HepG2 (cell line): ENCODE results near the gene SLC22A14. TPM values are rescaled to one million over a fixed set of nuclear protein-coding genes. Genes with fewer than 3 reads are reported as not detected.

ENCODE experiments used
- DNMT3B ChIP-seq: conservative IDR thresholded peaks from 2 replicates; pipeline ENCODE4 v1.6.1; 2016; ENCODE audit warnings: missing biosample characterization, control low read depth
- GATAD2A ChIP-seq: IDR thresholded peaks from 2 replicates; pipeline ENCODE4 v1.6.1; 2016
- GTF3A ChIP-seq: sonication (generic); formaldehyde crosslinking; conservative IDR thresholded peaks from 2 replicates; pipeline ENCODE4 v1.4.0; 2020; ENCODE audit warnings: mild to moderate bottlenecking, missing genetic modification reagents
- HIC2 ChIP-seq: sonication (generic); formaldehyde crosslinking; IDR thresholded peaks from 2 replicates; pipeline ENCODE4 v1.9.0; 2022; ENCODE audit warnings: low read depth, missing genetic modification reagents
- ISL2 ChIP-seq: sonication (generic); formaldehyde crosslinking; IDR thresholded peaks from 2 replicates; pipeline ENCODE4 v1.5.0; 2020; ENCODE audit warnings: missing genetic modification reagents
- MAFF ChIP-seq: IDR thresholded peaks from 2 replicates; pipeline ENCODE4 v1.6.1; 2011; ENCODE audit warnings: low read depth, low read length, improper control_type of control experiment
- MTA1 ChIP-seq: sonication (generic); formaldehyde crosslinking; IDR thresholded peaks from 2 replicates; pipeline ENCODE4 v1.4.0; 2020; ENCODE audit warnings: missing genetic modification reagents, mild to moderate bottlenecking, borderline replicate concordance
- MYC ChIP-seq: sonication (generic); formaldehyde crosslinking; IDR thresholded peaks from 2 replicates; pipeline ENCODE4 v1.9.0; 2021; ENCODE audit warnings: missing genetic modification reagents, borderline replicate concordance
- MZF1 ChIP-seq: sonication (generic); formaldehyde crosslinking; IDR thresholded peaks from 2 replicates; pipeline ENCODE4 v1.8.1; 2023; ENCODE audit warnings: mild to moderate bottlenecking, missing genetic modification reagents, borderline replicate concordance
- NRL ChIP-seq: sonication (generic); formaldehyde crosslinking; IDR thresholded peaks from 2 replicates; pipeline ENCODE4 v1.5.0; 2020; ENCODE audit warnings: missing genetic modification reagents, mild to moderate bottlenecking, moderate library complexity, borderline replicate concordance
- SOX13 ChIP-seq, 3 experiments: fragments of 450-650 bp in 1 of 3; sonication (generic) in 1 of 3; formaldehyde crosslinking in 1 of 3; IDR thresholded peaks in 2 of 3; conservative IDR thresholded peaks in 1 of 3; 2 replicates each; pipeline versions ENCODE4 v1.5.0 to v1.6.1; 2016 to 2020; ENCODE audit warnings: antibody characterized with exemption in 1 of 3, mild to moderate bottlenecking in 1 of 3, missing compliant biosample characterization in 1 of 3, missing genetic modification reagents in 1 of 3, moderate library complexity in 1 of 3
- TBX2 ChIP-seq: sonication (generic); formaldehyde crosslinking; IDR thresholded peaks from 2 replicates; pipeline ENCODE4 v1.5.0; 2020; ENCODE audit warnings: missing genetic modification reagents, mild to moderate bottlenecking, borderline replicate concordance
- U2AF2 ChIP-seq: fragments of 200-400 bp; formaldehyde crosslinking; IDR thresholded peaks from 2 replicates; pipeline ENCODE4 v1.6.1; 2017; ENCODE audit warnings: low read depth, mild to moderate bottlenecking, low read length
- ZHX1 ChIP-seq: sonication (generic); formaldehyde crosslinking; IDR thresholded peaks from 2 replicates; pipeline ENCODE4 v1.8.1; 2022; ENCODE audit warnings: low read depth, mild to moderate bottlenecking, missing genetic modification reagents
- ZNF280D ChIP-seq: sonication (generic); formaldehyde crosslinking; IDR thresholded peaks from 2 replicates; pipeline ENCODE4 v1.5.1; 2020; ENCODE audit warnings: mild to moderate bottlenecking, missing genetic modification reagents
- ZNF446 ChIP-seq: sonication (generic); formaldehyde crosslinking; IDR thresholded peaks from 2 replicates; pipeline ENCODE4 v1.5.0; 2020; ENCODE audit warnings: mild to moderate bottlenecking, missing genetic modification reagents
- ZNF460 ChIP-seq: sonication (generic); formaldehyde crosslinking; IDR thresholded peaks from 2 replicates; pipeline ENCODE4 v1.5.1; 2020; ENCODE audit warnings: missing genetic modification reagents, mild to moderate bottlenecking, borderline replicate concordance
- ZNF562 ChIP-seq: sonication (generic); formaldehyde crosslinking; IDR thresholded peaks from 2 replicates; pipeline ENCODE4 v1.8.0; 2022; ENCODE audit warnings: missing genetic modification reagents, borderline replicate concordance
- ZNF563 ChIP-seq: sonication (generic); formaldehyde crosslinking; IDR thresholded peaks from 2 replicates; pipeline ENCODE4 v1.8.0; 2022; ENCODE audit warnings: mild to moderate bottlenecking, moderate library complexity, missing genetic modification reagents
- ZNF598 ChIP-seq: sonication (generic); formaldehyde crosslinking; IDR thresholded peaks from 2 replicates; pipeline ENCODE4 v1.5.1; 2020; ENCODE audit warnings: mild to moderate bottlenecking, missing genetic modification reagents, borderline replicate concordance
- ZNF776 ChIP-seq: sonication (generic); formaldehyde crosslinking; IDR thresholded peaks from 2 replicates; pipeline ENCODE4 v1.4.0; 2020; ENCODE audit warnings: mild to moderate bottlenecking, missing genetic modification reagents
- polyA plus RNA-seq, 8 experiments: library from polyadenylated mRNA; depleted of rRNA in 3 of 8; stranded (reverse) in 7 of 8; unstranded in 1 of 8; fragments of >200 nt; fragmentation: Illumina TruSeq in 4 of 8; extraction: Trizol in 4 of 8; gene quantifications; 2 replicates each; pipeline versions ENCODE4 v1.2.1 to v1.2.3, GENCODE V29; 2011 to 2016; ENCODE audit warnings: low read depth in 4 of 8, missing spikeins in 1 of 8, mixed read lengths in 1 of 8; ENCODE audit not compliant: insufficient read depth in 1 of 8
- total RNA-seq, 5 experiments: library from RNA; depleted of rRNA; stranded (reverse); fragments of >200 nt; fragmentation: Illumina TruSeq; extraction: Trizol; gene quantifications; 2 replicates each; pipeline ENCODE4 v1.2.3, GENCODE V29; 2016; ENCODE audit warnings: low read depth in 1 of 5

The SLC22A14 gene
- total and polyA plus RNA-seq, 2 of the 13 experiments (the other 11 are each of a cell fraction or from before 2014, with no cell fraction given) = 0.03 TPM; not detected in 1

GRCh38 chr3:38347421-38348200, 65.5 kb downstream of the SLC22A14 start (continued):
- no peak for TF ChIP-seq GTF3A (CRISPR knock-in tag)
- TF ChIP-seq NRL (CRISPR knock-in tag) = no peak
- TF ChIP-seq GATAD2A (CRISPR knock-in tag) = peak; percentile 65
- peak; percentile 85 for TF ChIP-seq TBX2 (CRISPR knock-in tag)
- TF ChIP-seq ZNF598 (CRISPR knock-in tag) = no peak
- peak; percentile 19; the same call in 1 of the 2 replicates for TF ChIP-seq HIC2
- no peak for TF ChIP-seq ZNF776
- no peak for TF ChIP-seq ZNF562 (CRISPR knock-in tag)
- no peak for TF ChIP-seq SOX13 (IDR thresholded peaks at IDR 0.05)
- peak in 1 of 2 experiments; percentile 21; a peak in 1 of 4 replicates for TF ChIP-seq SOX13 (CRISPR knock-in tag; conservative IDR thresholded peaks at IDR 0.05 in 1 of 2, IDR thresholded peaks at IDR 0.05 in 1 of 2)
- TF ChIP-seq DNMT3B = no peak
- TF ChIP-seq ZNF563 (CRISPR knock-in tag) = no peak
- no peak for TF ChIP-seq ZNF446
- 0 out of 2 replicates have a peak, but pooled peaks have one; percentile 72 for TF ChIP-seq ZHX1
- TF ChIP-seq MYC = 0 out of 2 replicates have a peak, but pooled peaks have one; percentile 36
- TF ChIP-seq MAFF = no peak
- TF ChIP-seq U2AF2 = no peak
- TF ChIP-seq ZNF280D (CRISPR knock-in tag) = 0 out of 2 replicates have a peak, but pooled peaks have one; percentile 28
- no peak for TF ChIP-seq MTA1
- no peak for TF ChIP-seq MZF1 (CRISPR knock-in tag)
- TF ChIP-seq ISL2 (CRISPR knock-in tag) = peak; percentile 52; the same call in 1 of the 2 replicates
- peak; percentile 52; the same call in 1 of the 2 replicates for TF ChIP-seq ZNF460 (CRISPR knock-in tag)
